OCI-LY7 (cell line): ENCODE measurements around the gene COL10A1. TPM values are rescaled to one million over a fixed set of nuclear protein-coding genes. Genes with fewer than 3 reads are reported as not detected.

ENCODE experiments used
- BruUV-seq: library from RNA; stranded (reverse); fragments of 400-500 nt; replicated peaks from 2 replicates; lab custom pipeline; 2021; lab: Mats Ljungman, UMichigan
- CTCF ChIA-PET: fragments of 300-600 bp; sonication (Branson Sonifier 250); formaldehyde crosslinking; loops from one replicate; lab custom pipeline; 2022; ENCODE audit warnings: antibody characterized with exemption; ENCODE audit not compliant: unreplicated experiment; lab: Charles Lee
- POLR2A ChIA-PET: fragments of 300-600 bp; sonication (Branson Sonifier 250); formaldehyde crosslinking; loops from one replicate; lab custom pipeline; 2022; ENCODE audit warnings: antibody characterized with exemption; lab: Charles Lee
- DNase-seq: peaks from one replicate; pipeline ENCODE4 v3.0.0-alpha.2; 2015; ENCODE audit warnings: low spot score
- H2AFZ ChIP-seq: fragments of 200-600 bp; sonication (generic), shearing (Covaris generic); 2 replicates; pipeline ENCODE4 v1.6.1; 2014; ENCODE audit warnings: mild to moderate bottlenecking, antibody characterized with exemption, low read length, moderate library complexity
- H3K27ac ChIP-seq: fragments of 200-600 bp; sonication (generic); 2 replicates; pipeline ENCODE4 v1.5.1; 2014; ENCODE audit warnings: mixed run types, low read depth, mild to moderate bottlenecking, moderate library complexity, low read length, inconsistent platforms; ENCODE audit not compliant: poor library complexity, severe bottlenecking
- H3K36me3 ChIP-seq: fragments of 200-600 bp; sonication (generic); 2 replicates; pipeline ENCODE4 v1.6.1; 2014; ENCODE audit warnings: mild to moderate bottlenecking, antibody characterized with exemption, low read length, moderate library complexity, mixed read lengths; ENCODE audit not compliant: insufficient read depth
- H3K4me1 ChIP-seq: fragments of 200-600 bp; sonication (generic); 2 replicates; pipeline ENCODE4 v1.5.1; 2014; ENCODE audit warnings: mild to moderate bottlenecking, low read length; ENCODE audit not compliant: insufficient read depth, poor library complexity, severe bottlenecking
- H3K4me2 ChIP-seq: fragments of 200-600 bp; sonication (generic); 2 replicates; pipeline ENCODE4 v1.6.1; 2014; ENCODE audit warnings: mild to moderate bottlenecking, low read length
- H3K4me3 ChIP-seq: fragments of 200-600 bp; sonication (generic); 2 replicates; pipeline ENCODE4 v1.5.1; 2014; ENCODE audit warnings: mild to moderate bottlenecking, low read depth, low read length; ENCODE audit not compliant: poor library complexity, severe bottlenecking
- H3K79me2 ChIP-seq: fragments of 200-600 bp; sonication (generic); 2 replicates; pipeline ENCODE4 v1.6.1; 2016; ENCODE audit warnings: low read depth, mild to moderate bottlenecking, low read length, moderate library complexity, mixed read lengths; ENCODE audit not compliant: insufficient read depth
- H3K9me2 ChIP-seq: fragments of 200-600 bp; sonication (generic); 2 replicates; pipeline ENCODE4 v1.6.1; 2016; ENCODE audit warnings: mild to moderate bottlenecking, low read length, mixed read lengths; ENCODE audit not compliant: insufficient read depth
- H3K9me3 ChIP-seq: fragments of 200-600 bp; sonication (generic); 2 replicates; pipeline ENCODE4 v1.6.1; 2014; ENCODE audit warnings: mild to moderate bottlenecking, mixed run types, low read length, mixed read lengths
- H4K20me1 ChIP-seq: fragments of 200-600 bp; sonication (generic); 2 replicates; pipeline ENCODE4 v1.6.1; 2014; ENCODE audit warnings: mild to moderate bottlenecking, antibody characterized with exemption, low read length, moderate library complexity, mixed read lengths; ENCODE audit not compliant: insufficient read depth
- EZH2phosphoT487 ChIP-seq: fragments of 200-600 bp; sonication (generic); IDR thresholded peaks from 2 replicates; pipeline ENCODE4 v1.6.1; 2018; ENCODE audit warnings: low read depth, borderline replicate concordance, mild to moderate bottlenecking, mixed run types, antibody characterized with exemption, low read length, moderate library complexity, mixed read lengths
- intact Hi-C: fragments of 100-400 bp; cut with micrococcal nuclease; formaldehyde crosslinking; loops from one replicate; pipeline ENCODE4 v1.10.0; 2022; ENCODE audit not compliant: unreplicated experiment
- total RNA-seq, 2 experiments: library from RNA; depleted of rRNA in 1 of 2; stranded (reverse); fragments of >200 nt in 1 of 2; shearing (Covaris generic) in 1 of 2; gene quantifications; 2 replicates each; pipeline ENCODE4 v1.2.3, GENCODE V29; 2014 to 2022
- TF ChIP-seq, protein P1 (sequence below): fragments of 200-600 bp; sonication (generic); conservative IDR thresholded peaks from 2 replicates; pipeline ENCODE4 v1.5.1; 2014; ENCODE audit warnings: mild to moderate bottlenecking, antibody characterized with exemption, low read length, moderate library complexity, mixed read lengths

Gene COL10A1
- total RNA-seq, 2 experiments from 2014 or later, result not detected

DNA sequence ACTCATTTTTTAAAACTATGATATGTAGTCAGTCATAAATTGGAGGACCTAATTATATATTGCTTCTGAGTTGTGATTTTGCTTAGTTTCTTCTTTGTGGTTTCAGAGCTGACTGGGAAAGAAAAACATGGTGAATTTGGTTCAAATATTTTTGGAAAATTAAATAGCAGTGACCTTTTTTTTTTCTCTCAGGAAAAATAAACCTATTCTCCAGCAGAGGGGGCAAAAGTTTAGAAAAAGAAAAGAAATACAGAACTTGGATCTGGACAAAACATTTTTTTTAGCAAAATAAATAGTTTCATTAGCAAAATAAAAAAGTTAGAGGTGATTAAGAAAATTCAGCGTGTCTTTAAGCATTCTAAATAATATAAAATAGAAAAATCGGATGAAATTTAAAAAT lies 10.2 kb downstream of the COL10A1 start:
- ChIA-PET CTCF (no interaction called here), POLR2A (no interaction called here)
- peaks cover 68% of the 10 kb centered on the region for H3K36me3 ChIP-seq
- H3K9me3 ChIP-seq, result no peaks in the 10 kb centered on the region
- no peaks in the 10 kb centered on the region for H3K4me1 ChIP-seq
- H3K27ac ChIP-seq, result no peak overlapping the region
- H3K4me3 ChIP-seq, result no peak overlapping the region
- no peak for DNase-seq
- intact Hi-C loops, result no loop called here
- TF ChIP-seq, protein P1, sequence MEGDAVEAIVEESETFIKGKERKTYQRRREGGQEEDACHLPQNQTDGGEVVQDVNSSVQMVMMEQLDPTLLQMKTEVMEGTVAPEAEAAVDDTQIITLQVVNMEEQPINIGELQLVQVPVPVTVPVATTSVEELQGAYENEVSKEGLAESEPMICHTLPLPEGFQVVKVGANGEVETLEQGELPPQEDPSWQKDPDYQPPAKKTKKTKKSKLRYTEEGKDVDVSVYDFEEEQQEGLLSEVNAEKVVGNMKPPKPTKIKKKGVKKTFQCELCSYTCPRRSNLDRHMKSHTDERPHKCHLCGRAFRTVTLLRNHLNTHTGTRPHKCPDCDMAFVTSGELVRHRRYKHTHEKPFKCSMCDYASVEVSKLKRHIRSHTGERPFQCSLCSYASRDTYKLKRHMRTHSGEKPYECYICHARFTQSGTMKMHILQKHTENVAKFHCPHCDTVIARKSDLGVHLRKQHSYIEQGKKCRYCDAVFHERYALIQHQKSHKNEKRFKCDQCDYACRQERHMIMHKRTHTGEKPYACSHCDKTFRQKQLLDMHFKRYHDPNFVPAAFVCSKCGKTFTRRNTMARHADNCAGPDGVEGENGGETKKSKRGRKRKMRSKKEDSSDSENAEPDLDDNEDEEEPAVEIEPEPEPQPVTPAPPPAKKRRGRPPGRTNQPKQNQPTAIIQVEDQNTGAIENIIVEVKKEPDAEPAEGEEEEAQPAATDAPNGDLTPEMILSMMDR, result peak; percentile 70
- no peak for TF ChIP-seq EZH2phosphoT487
- no peak overlapping the region for H3K4me2 ChIP-seq
- BruUV-seq, result no TSS peak
- no peak overlapping the region for H2AFZ ChIP-seq
- no peaks in the 10 kb centered on the region for H4K20me1 ChIP-seq
- H3K9me2 ChIP-seq, result no peaks in the 10 kb centered on the region
- H3K79me2 ChIP-seq, result no peaks in the 10 kb centered on the region

DNA sequence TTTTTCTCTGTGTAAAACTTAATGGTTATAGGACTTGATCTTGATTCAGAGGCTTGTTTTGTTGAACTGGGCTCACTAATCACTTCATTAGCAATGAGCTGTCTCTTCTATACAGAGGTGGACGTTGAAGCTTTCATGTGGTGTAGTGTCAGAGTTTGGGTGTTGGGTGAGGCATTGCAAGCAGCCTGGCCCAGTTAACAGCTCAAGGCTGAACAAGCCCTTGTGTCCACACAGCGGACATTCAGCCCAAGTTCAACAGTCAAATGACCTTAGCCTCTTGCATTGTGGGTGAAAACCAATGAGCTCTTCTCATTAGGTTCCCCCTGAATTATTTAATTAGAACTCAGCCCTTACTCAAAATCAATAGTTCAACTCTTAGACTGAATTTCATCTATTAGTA lies 12.5 kb downstream of the COL10A1 start:
- Histone ChIP-seq H2AFZ (no peak overlapping the region), H3K9me2 (no peaks in the 10 kb centered on the region), H4K20me1 (no peaks in the 10 kb centered on the region), H3K27ac (no peak overlapping the region), H3K4me3 (no peak overlapping the region), H3K36me3 (peaks cover 81% of the 10 kb centered on the region), H3K79me2 (no peaks in the 10 kb centered on the region), H3K4me2 (no peak overlapping the region), H3K4me1 (no peaks in the 10 kb centered on the region), H3K9me3 (no peaks in the 10 kb centered on the region)
- no peak for TF ChIP-seq EZH2phosphoT487
- TF ChIP-seq, protein P1, result no peak
- ChIA-PET POLR2A (interaction anchor here (0.5 to 1.7 kb wide), 4 partner anchors 11 to 161 kb away, joined by 3 to 5 read pairs (median 4); partner anchors contain the start of gene NT5DC1), CTCF (interaction anchor here (1.0 to 2.1 kb wide), 3 partner anchors 8 to 12 kb away, joined by 3 to 10 read pairs (median 3); partner anchors contain the start of gene NT5DC1)
- no TSS peak for BruUV-seq
- intact Hi-C loops, result no loop called here
- DNase-seq, result no peak
